Measurements from ENCODE around the gene EIF3CL.
"Not testable (repeated sequence)": the region's sequence is repeated elsewhere in the genome, so short reads cannot be mapped to it uniquely, and the experiment has no call there.

The EIF3CL gene

GRCh38 chr16:28403220-28404072, at the start of gene EIF3CL:
TSS of gene EIF3CL (minus strand) at chr16:28403841. CDS start at chr16:28403618, 223 bp downstream.
- DNase-seq (ENCODE audit: low spot score), result not testable (repeated sequence)

GRCh38 chr16:28447081-28447480, 43.4 kb upstream of the EIF3CL start:
- DNase-seq (ENCODE audit: low spot score), result not testable (repeated sequence)

GRCh38 chr16:28446388-28446787, 42.7 kb upstream of the EIF3CL start:
- DNase-seq (ENCODE audit: low spot score), result not testable (repeated sequence)

- DNase-seq (ENCODE audit: low spot score), result not testable (repeated sequence)
Measured at GRCh38 chr16:28443943-28444342, 40.3 kb upstream of the EIF3CL start.

GRCh38 chr16:28438899-28439298, 35.3 kb upstream of the EIF3CL start:
- not testable (repeated sequence) for DNase-seq (ENCODE audit: low spot score)

- not testable (repeated sequence) for DNase-seq (ENCODE audit: low spot score)
Measured at GRCh38 chr16:28435340-28435739, 31.7 kb upstream of the EIF3CL start.

GRCh38 chr16:28426060-28426680, 22.5 kb upstream of the EIF3CL start:
- DNase-seq (ENCODE audit: low spot score), result not testable (repeated sequence)

- not testable (repeated sequence) for DNase-seq (ENCODE audit: low spot score)
Measured at GRCh38 chr16:28421071-28421750, 17.6 kb upstream of the EIF3CL start.

GRCh38 chr16:28417033-28417432, 13.4 kb upstream of the EIF3CL start:
- DNase-seq (ENCODE audit: low spot score), result not testable (repeated sequence)

GRCh38 chr16:28414530-28414929, 10.9 kb upstream of the EIF3CL start:
- DNase-seq (ENCODE audit: low spot score), result not testable (repeated sequence)

- not testable (repeated sequence) for DNase-seq (ENCODE audit: low spot score)
Measured at GRCh38 chr16:28413585-28413984, 9.9 kb upstream of the EIF3CL start.

- not testable (repeated sequence) for DNase-seq (ENCODE audit: low spot score)
Measured at GRCh38 chr16:28392054-28392453, 11.6 kb downstream of the EIF3CL start.

GRCh38 chr16:28382177-28382867, 21.3 kb downstream of the EIF3CL start:
- not testable (repeated sequence) for DNase-seq (ENCODE audit: low spot score)

- not testable (repeated sequence) for DNase-seq (ENCODE audit: low spot score)
Measured at GRCh38 chr16:28377822-28378221, 25.8 kb downstream of the EIF3CL start.

- DNase-seq (ENCODE audit: low spot score), result not testable (repeated sequence)
Measured at GRCh38 chr16:28377108-28377625, 26.5 kb downstream of the EIF3CL start.

GRCh38 chr16:28375115-28375514, 28.5 kb downstream of the EIF3CL start:
- DNase-seq (ENCODE audit: low spot score), result not testable (repeated sequence)

GRCh38 chr16:28374281-28374680, 29.4 kb downstream of the EIF3CL start:
- not testable (repeated sequence) for DNase-seq (ENCODE audit: low spot score)

- not testable (repeated sequence) for DNase-seq (ENCODE audit: low spot score)
Measured at GRCh38 chr16:28367926-28368325, 35.7 kb downstream of the EIF3CL start.

GRCh38 chr16:28364268-28365173, 39.1 kb downstream of the EIF3CL start:
- not testable (repeated sequence) for DNase-seq (ENCODE audit: low spot score)

- not testable (repeated sequence) for DNase-seq (ENCODE audit: low spot score)
Measured at GRCh38 chr16:28363408-28363807, 40.2 kb downstream of the EIF3CL start, which contains the start of gene NPIPB6. TSS of gene NPIPB6 (minus strand) at chr16:28363508. CDS start at chr16:28362822, 686 bp downstream.

Data from AG08395 (cell line).